ENCODE results near the gene CACNA2D3. TPM values are rescaled to one million over a fixed set of nuclear protein-coding genes. Genes with fewer than 3 reads are reported as not detected.

The CACNA2D3 gene
- polyA plus RNA-seq, 1 donor (not counting 4 experiments of a cell fraction or from before 2014, with no cell fraction given): 0.08 TPM

DNA sequence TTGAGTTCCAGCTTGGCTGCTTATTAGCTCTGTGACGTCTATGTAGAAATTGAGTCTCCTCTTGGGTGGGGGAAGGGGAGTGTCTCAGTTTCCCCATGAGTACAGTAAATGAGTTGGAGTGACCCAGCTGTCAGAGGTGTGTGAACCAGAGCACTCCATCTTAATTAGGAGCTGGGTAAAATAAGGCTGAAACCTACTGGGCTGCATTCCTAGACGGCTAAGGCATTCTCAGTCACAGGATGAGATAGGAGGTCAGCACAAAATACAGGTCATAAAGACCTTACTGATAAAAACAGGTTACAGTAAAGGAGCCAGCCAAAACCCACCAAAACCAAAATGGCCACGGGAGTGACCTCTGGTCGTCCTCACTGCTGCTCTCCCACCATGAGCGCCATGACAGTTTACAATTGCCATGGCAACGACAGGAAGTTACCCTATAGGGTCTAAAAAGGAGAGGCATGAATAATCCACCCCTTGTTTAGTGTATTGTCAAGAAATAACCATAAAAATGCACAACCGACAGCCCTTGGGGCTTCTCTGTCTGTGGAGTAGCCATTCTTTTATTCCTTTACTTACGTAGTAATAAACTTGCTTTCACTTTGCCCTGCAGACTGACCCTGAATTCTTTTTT, 222.4 kb downstream of the CACNA2D3 start:
- no peak for FAIRE-seq
- no peaks in the 10 kb centered on the region for H3K9me3 ChIP-seq (ENCODE audit: control insufficient read depth, low read depth, low read length)
- H3K4me2 ChIP-seq (ENCODE audit: control insufficient read depth, extremely low read depth, insufficient read depth, low read depth, low read length): no peak overlapping the region
- TF ChIP-seq EZH2 (IDR thresholded peaks at IDR 0.05; ENCODE audit: low read length): no peak
- H3K9me1 ChIP-seq (ENCODE audit: control insufficient read depth, extremely low read depth, insufficient read depth, low read length): no peaks in the 10 kb centered on the region
- H3K9ac ChIP-seq (ENCODE audit: control insufficient read depth, extremely low read depth, insufficient read depth, low read length): no peak overlapping the region
- no peaks in the 10 kb centered on the region for H3K4me1 ChIP-seq (ENCODE audit: control insufficient read depth, extremely low read depth, insufficient read depth, low read length)
- no peaks in the 10 kb centered on the region for H3K36me3 ChIP-seq (ENCODE audit: control insufficient read depth in 2 of 2, extremely low read depth in 1 of 2, insufficient read depth in 2 of 2, low read length in 2 of 2)
- H3K79me2 ChIP-seq (ENCODE audit: control insufficient read depth, insufficient read depth, low read length): no peaks in the 10 kb centered on the region
- no peaks in the 10 kb centered on the region for H4K20me1 ChIP-seq (ENCODE audit: control insufficient read depth, extremely low read depth, insufficient read depth, low read length)
- H3K27ac ChIP-seq (ENCODE audit: control insufficient read depth, insufficient read depth, low read length): no peak overlapping the region
- no peaks in the 10 kb centered on the region for H3K27me3 ChIP-seq (ENCODE audit: control insufficient read depth, extremely low read depth, insufficient read depth, low read length)
- no peak overlapping the region for H2AFZ ChIP-seq (ENCODE audit: control insufficient read depth, low read length)
- no peak for DNase-seq (ENCODE audit: low read depth, low spot score)
- H3K4me3 ChIP-seq (ENCODE audit: control insufficient read depth in 2 of 3, extremely low read depth in 1 of 3, insufficient read depth in 2 of 3, low read depth in 1 of 3, low read length in 3 of 3): no peak overlapping the region
- dilution Hi-C loops (cut with MboI; ENCODE audit: extremely low pct_ligation_motif_present, low sequenced_read_pairs): no loop called here

DNA sequence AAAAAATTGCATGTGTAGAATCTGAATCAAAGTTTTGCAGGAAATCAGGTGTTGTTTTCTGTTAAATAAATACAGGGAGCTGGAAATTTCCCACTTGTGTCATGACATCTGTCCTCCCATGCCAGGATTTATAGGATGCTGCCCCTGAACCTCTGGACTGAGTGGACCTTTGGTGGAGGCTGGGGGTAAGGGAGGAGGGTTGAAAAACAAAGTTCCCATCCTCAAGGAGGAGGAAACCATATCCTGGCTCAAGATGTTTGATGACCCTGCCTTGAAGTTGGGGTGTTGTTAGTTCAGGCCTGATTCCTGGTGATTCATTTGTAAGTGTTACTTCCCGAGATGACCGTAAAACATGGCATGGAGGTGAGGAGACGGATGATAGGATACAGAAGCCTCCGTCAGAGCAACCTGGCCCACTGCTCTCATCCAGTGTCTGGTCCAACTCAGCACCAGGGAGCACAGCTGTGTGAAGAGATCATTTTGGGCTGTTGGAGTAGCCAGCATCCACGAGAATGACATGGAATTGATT, 223.6 kb downstream of the CACNA2D3 start:
- Histone ChIP-seq H3K4me1 (ENCODE audit: control insufficient read depth, extremely low read depth, insufficient read depth, low read length) (no peaks in the 10 kb centered on the region), H3K27ac (ENCODE audit: control insufficient read depth, insufficient read depth, low read length) (no peak overlapping the region), H3K9me1 (ENCODE audit: control insufficient read depth, extremely low read depth, insufficient read depth, low read length) (no peaks in the 10 kb centered on the region), H3K9me3 (ENCODE audit: control insufficient read depth, low read depth, low read length) (no peaks in the 10 kb centered on the region), H3K79me2 (ENCODE audit: control insufficient read depth, insufficient read depth, low read length) (no peaks in the 10 kb centered on the region), H3K36me3 (ENCODE audit: control insufficient read depth in 2 of 2, extremely low read depth in 1 of 2, insufficient read depth in 2 of 2, low read length in 2 of 2) (no peaks in the 10 kb centered on the region), H3K4me3 (ENCODE audit: control insufficient read depth in 2 of 3, extremely low read depth in 1 of 3, insufficient read depth in 2 of 3, low read depth in 1 of 3, low read length in 3 of 3) (no peak overlapping the region), H4K20me1 (ENCODE audit: control insufficient read depth, extremely low read depth, insufficient read depth, low read length) (no peaks in the 10 kb centered on the region), H3K27me3 (ENCODE audit: control insufficient read depth, extremely low read depth, insufficient read depth, low read length) (no peaks in the 10 kb centered on the region), H2AFZ (ENCODE audit: control insufficient read depth, low read length) (no peak overlapping the region), H3K4me2 (ENCODE audit: control insufficient read depth, extremely low read depth, insufficient read depth, low read depth, low read length) (no peak overlapping the region), H3K9ac (ENCODE audit: control insufficient read depth, extremely low read depth, insufficient read depth, low read length) (no peak overlapping the region)
- TF ChIP-seq CTCF (optimal IDR thresholded peaks at IDR 0.05 in 1 of 3, IDR thresholded peaks at IDR 0.05 in 1 of 3, conservative IDR thresholded peaks at IDR 0.05 in 1 of 3; ENCODE audit: extremely low read depth in 1 of 3, insufficient read depth in 2 of 3, low read length in 3 of 3) (no peak), EZH2 (IDR thresholded peaks at IDR 0.05; ENCODE audit: low read length) (no peak)
- no peak for FAIRE-seq
- dilution Hi-C loops (cut with MboI; ENCODE audit: extremely low pct_ligation_motif_present, low sequenced_read_pairs): no loop called here
- no peak for DNase-seq (ENCODE audit: low read depth, low spot score)

DNA sequence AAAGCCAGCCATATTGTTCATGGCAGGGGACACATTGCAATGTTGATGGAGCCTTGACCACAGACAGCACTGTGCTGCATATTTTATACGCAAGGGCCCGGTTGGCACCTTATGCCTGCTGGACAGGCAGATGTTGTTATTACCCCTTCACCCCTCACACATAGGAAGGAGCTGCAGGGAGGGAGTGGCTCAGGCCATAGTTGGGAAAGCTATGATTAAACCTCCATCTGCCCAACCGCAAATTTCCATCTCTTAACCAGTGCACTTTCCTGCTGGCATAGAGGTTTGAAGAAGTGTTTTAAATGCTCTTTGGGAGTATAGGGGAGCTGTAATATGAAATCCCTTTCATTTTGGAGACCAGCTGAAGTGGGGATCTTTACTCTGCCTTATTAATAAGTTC, 224.7 kb downstream of the CACNA2D3 start:
- no peak overlapping the region for H2AFZ ChIP-seq (ENCODE audit: control insufficient read depth, low read length)
- H3K27ac ChIP-seq (ENCODE audit: control insufficient read depth, insufficient read depth, low read length): no peak overlapping the region
- H3K9me3 ChIP-seq (ENCODE audit: control insufficient read depth, low read depth, low read length): no peaks in the 10 kb centered on the region
- no peaks in the 10 kb centered on the region for H3K9me1 ChIP-seq (ENCODE audit: control insufficient read depth, extremely low read depth, insufficient read depth, low read length)
- no peaks in the 10 kb centered on the region for H3K36me3 ChIP-seq (ENCODE audit: control insufficient read depth in 2 of 2, extremely low read depth in 1 of 2, insufficient read depth in 2 of 2, low read length in 2 of 2)
- H3K9ac ChIP-seq (ENCODE audit: control insufficient read depth, extremely low read depth, insufficient read depth, low read length): no peak overlapping the region
- DNase-seq (ENCODE audit: low read depth, low spot score) (no peak), FAIRE-seq (no peak)
- H3K4me1 ChIP-seq (ENCODE audit: control insufficient read depth, extremely low read depth, insufficient read depth, low read length): no peaks in the 10 kb centered on the region
- no peaks in the 10 kb centered on the region for H3K27me3 ChIP-seq (ENCODE audit: control insufficient read depth, extremely low read depth, insufficient read depth, low read length)
- no peaks in the 10 kb centered on the region for H3K79me2 ChIP-seq (ENCODE audit: control insufficient read depth, insufficient read depth, low read length)
- H3K4me3 ChIP-seq (ENCODE audit: control insufficient read depth in 2 of 3, extremely low read depth in 1 of 3, insufficient read depth in 2 of 3, low read depth in 1 of 3, low read length in 3 of 3): no peak overlapping the region
- dilution Hi-C loops (cut with MboI; ENCODE audit: extremely low pct_ligation_motif_present, low sequenced_read_pairs): no loop called here
- H4K20me1 ChIP-seq (ENCODE audit: control insufficient read depth, extremely low read depth, insufficient read depth, low read length): no peaks in the 10 kb centered on the region
- TF ChIP-seq CTCF (optimal IDR thresholded peaks at IDR 0.05 in 1 of 3, IDR thresholded peaks at IDR 0.05 in 1 of 3, conservative IDR thresholded peaks at IDR 0.05 in 1 of 3; ENCODE audit: extremely low read depth in 1 of 3, insufficient read depth in 2 of 3, low read length in 3 of 3) (no peak), EZH2 (IDR thresholded peaks at IDR 0.05; ENCODE audit: low read length) (no peak)
- H3K4me2 ChIP-seq (ENCODE audit: control insufficient read depth, extremely low read depth, insufficient read depth, low read depth, low read length): no peak overlapping the region
